CD4-positive, alpha-beta T cell (primary cell): ENCODE data around the gene FRMD5. TPM values are rescaled to one million over a fixed set of nuclear protein-coding genes. Genes with fewer than 3 reads are reported as not detected.

Experiments
- ATAC-seq: fragments of 200-7000 bp; cut with Tn5 transposase; one replicate; pipeline ENCODE4 v1.10.0; 2022; ENCODE audit warnings: mild to moderate bottlenecking; ENCODE audit not compliant: poor library complexity
- CTCF ChIA-PET: fragments of 350-600 bp; sonication (Branson Sonifier 250); formaldehyde crosslinking; loops from one replicate; lab custom pipeline; 2021; ENCODE audit warnings: antibody characterized with exemption, inconsistent platforms; lab: Charles Lee
- POLR2A ChIA-PET: fragments of 350-600 bp; sonication (Branson Sonifier 250); formaldehyde crosslinking; loops from one replicate; lab custom pipeline; 2021; ENCODE audit warnings: antibody characterized with exemption, inconsistent platforms; lab: Charles Lee
- DNase-seq, 14 experiments: peaks; one replicate each; pipeline ENCODE4 v3.0.0-alpha.2; 2013 to 2020; ENCODE audit warnings: mixed read lengths in 2 of 14
- H3K27ac ChIP-seq, 2 donors: one replicate each; pipeline versions ENCODE4 v1.5.1 to v1.7.0; 2013; ENCODE audit warnings: low read length in 2 of 2, low read depth in 1 of 2, mild to moderate bottlenecking in 1 of 2
- H3K27me3 ChIP-seq, 2 experiments: 1 replicate in 1 of 2; 2 replicates in 1 of 2; pipeline versions ENCODE4 v1.6.1 to v1.7.0; 2013; ENCODE audit warnings: low read length in 2 of 2, control low read depth in 1 of 2, mild to moderate bottlenecking in 1 of 2, moderate library complexity in 1 of 2; ENCODE audit not compliant: insufficient read depth in 2 of 2, control insufficient read depth in 1 of 2
- H3K36me3 ChIP-seq: one replicate; pipeline ENCODE4 v1.6.1; 2013; ENCODE audit warnings: low read length, control low read depth; ENCODE audit not compliant: insufficient read depth
- H3K4me1 ChIP-seq: one replicate; pipeline ENCODE4 v1.6.1; 2013; ENCODE audit warnings: low read length, control low read depth; ENCODE audit not compliant: insufficient read depth
- H3K4me3 ChIP-seq: one replicate; pipeline ENCODE4 v1.5.1; 2013; ENCODE audit warnings: mild to moderate bottlenecking, low read length, moderate library complexity
- H3K9me3 ChIP-seq, 2 experiments: 1 replicate in 1 of 2; 2 replicates in 1 of 2; pipeline versions ENCODE4 v1.6.1 to v1.7.0; 2013; ENCODE audit warnings: low read length in 2 of 2, mild to moderate bottlenecking in 2 of 2, control low read depth in 1 of 2, moderate library complexity in 1 of 2; ENCODE audit not compliant: control insufficient read depth in 1 of 2, insufficient read depth in 1 of 2
- H3K27ac Mint-ChIP-seq: one replicate; pipeline ENCODE4 v1.8.0; 2020; ENCODE audit warnings: mixed read lengths
- H3K27me3 Mint-ChIP-seq: one replicate; pipeline ENCODE4 v1.8.0; 2021; ENCODE audit warnings: mixed read lengths
- H3K36me3 Mint-ChIP-seq: one replicate; pipeline ENCODE4 v1.8.0; 2021; ENCODE audit warnings: low read depth, mixed read lengths
- H3K4me1 Mint-ChIP-seq: one replicate; pipeline ENCODE4 v1.8.0; 2021; ENCODE audit warnings: low read depth, mixed read lengths
- H3K4me3 Mint-ChIP-seq: one replicate; pipeline ENCODE4 v1.8.0; 2020; ENCODE audit warnings: mild to moderate bottlenecking, mixed read lengths
- H3K9me3 Mint-ChIP-seq: one replicate; pipeline ENCODE4 v1.8.0; 2020; ENCODE audit warnings: mixed read lengths
- intact Hi-C, 2 experiments: fragments of 100-400 bp; cut with DNase I in 1 of 2; cut with micrococcal nuclease in 1 of 2; formaldehyde crosslinking; loops; one replicate each; pipeline versions ENCODE4 v1.15.1 to v1.9.0; 2023 to 2025; cut with DNase I, micrococcal nuclease
- total RNA-seq, 174 experiments: library from RNA in 2 of 174; stranded (reverse) in 2 of 174; gene quantifications; one replicate each; pipeline ENCODE4 v1.2.3 and lab custom pipeline; 2021 to 2026
- TF ChIP-seq, protein P1 (sequence below): fragments of 200-600 bp; IDR thresholded peaks from one replicate; pipeline ENCODE4 v1.8.0; 2022; ENCODE audit warnings: antibody characterized with exemption, mild to moderate bottlenecking

The FRMD5 gene
- total RNA-seq, 2 experiments from 2014 or later, result not detected

DNA sequence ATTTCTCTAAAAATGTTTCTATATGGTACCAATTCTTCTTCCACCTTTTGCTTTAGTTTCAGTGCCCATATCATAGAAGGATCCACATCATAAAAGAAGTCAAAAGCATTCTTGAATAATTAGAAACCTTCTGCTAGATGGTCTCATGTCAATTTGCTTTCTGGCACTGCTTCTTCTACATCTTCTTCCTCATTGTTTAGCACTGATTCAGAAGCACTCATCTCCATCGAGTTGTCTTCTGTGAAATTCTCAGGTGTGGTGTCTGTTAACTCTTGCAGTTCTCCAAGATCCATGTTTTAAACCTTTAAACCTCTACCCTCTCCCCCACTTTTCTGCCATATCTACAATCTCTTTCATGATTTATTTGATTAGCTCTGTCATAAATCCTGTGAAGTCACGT, 213.5 kb downstream of the FRMD5 start:
- TF ChIP-seq, protein P1, sequence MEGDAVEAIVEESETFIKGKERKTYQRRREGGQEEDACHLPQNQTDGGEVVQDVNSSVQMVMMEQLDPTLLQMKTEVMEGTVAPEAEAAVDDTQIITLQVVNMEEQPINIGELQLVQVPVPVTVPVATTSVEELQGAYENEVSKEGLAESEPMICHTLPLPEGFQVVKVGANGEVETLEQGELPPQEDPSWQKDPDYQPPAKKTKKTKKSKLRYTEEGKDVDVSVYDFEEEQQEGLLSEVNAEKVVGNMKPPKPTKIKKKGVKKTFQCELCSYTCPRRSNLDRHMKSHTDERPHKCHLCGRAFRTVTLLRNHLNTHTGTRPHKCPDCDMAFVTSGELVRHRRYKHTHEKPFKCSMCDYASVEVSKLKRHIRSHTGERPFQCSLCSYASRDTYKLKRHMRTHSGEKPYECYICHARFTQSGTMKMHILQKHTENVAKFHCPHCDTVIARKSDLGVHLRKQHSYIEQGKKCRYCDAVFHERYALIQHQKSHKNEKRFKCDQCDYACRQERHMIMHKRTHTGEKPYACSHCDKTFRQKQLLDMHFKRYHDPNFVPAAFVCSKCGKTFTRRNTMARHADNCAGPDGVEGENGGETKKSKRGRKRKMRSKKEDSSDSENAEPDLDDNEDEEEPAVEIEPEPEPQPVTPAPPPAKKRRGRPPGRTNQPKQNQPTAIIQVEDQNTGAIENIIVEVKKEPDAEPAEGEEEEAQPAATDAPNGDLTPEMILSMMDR, result no peak
- H3K4me3 ChIP-seq, result no peak overlapping the region
- ATAC-seq (no peak), DNase-seq (no peak)
- H3K27ac ChIP-seq, result no peak overlapping the region
- H3K27ac Mint-ChIP-seq, result no peak overlapping the region
- H3K36me3 ChIP-seq, result no peaks in the 10 kb centered on the region
- no peaks in the 10 kb centered on the region for H3K36me3 Mint-ChIP-seq
- ChIA-PET CTCF (no interaction called here), POLR2A (no interaction called here)
- H3K9me3 Mint-ChIP-seq, result peaks cover 6% of the 10 kb centered on the region
- peaks cover 3 to 6% of the 10 kb centered on the region in 2 experiments for H3K9me3 ChIP-seq
- no peak overlapping the region for H3K4me3 Mint-ChIP-seq
- intact Hi-C loops, result no loop called here
- peaks cover 25% of the 10 kb centered on the region for H3K27me3 Mint-ChIP-seq
- peaks cover 5% of the 10 kb centered on the region for H3K4me1 Mint-ChIP-seq
- no peaks in the 10 kb centered on the region for H3K27me3 ChIP-seq
- H3K4me1 ChIP-seq, result peaks cover 9% of the 10 kb centered on the region

DNA sequence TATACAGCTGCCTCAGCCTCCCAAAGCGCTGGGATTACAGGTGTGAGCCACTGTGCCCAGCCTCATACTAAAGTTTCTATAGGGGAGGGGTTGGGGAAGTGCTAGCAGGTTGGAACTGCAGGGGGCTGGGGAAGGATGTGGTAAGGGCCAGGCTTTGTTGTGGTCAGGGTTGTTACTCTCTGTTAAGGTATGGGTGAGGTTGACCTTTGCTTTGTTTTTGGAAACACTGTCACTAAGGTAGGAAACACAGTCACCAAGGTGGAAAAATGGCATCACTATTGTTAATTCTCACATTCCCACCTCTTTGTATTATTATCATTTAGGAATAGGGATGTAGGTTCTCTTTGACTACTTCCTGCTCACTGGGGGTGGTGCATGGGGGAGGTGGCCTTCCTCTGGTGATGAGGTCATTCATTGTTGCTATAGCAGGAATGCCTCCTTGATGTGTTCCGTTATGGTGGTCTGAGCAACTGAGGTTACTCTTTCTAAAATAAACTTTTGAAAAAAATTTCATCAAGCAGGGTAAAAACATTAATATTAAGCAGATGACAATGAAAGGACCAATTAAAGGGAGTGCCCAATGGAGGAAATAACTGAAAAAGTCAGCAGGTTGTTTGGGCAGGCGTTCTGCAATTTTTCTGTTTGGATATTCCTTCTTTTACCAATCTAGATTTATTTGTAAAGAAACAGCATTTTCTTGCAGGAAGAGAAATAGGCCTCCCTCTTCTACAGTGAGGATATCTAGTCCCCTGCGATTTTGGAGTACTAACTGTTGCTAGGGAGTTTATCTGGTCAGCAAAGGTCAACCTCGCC, 217.8 kb downstream of the FRMD5 start:
- H3K4me3 ChIP-seq, result no peak overlapping the region
- H3K27ac Mint-ChIP-seq, result no peak overlapping the region
- H3K4me1 ChIP-seq, result peaks cover 13% of the 10 kb centered on the region
- H3K4me1 Mint-ChIP-seq, result peaks cover 15% of the 10 kb centered on the region
- TF ChIP-seq, protein P1, result no peak
- intact Hi-C loops, result no loop called here
- peak in 7 of 14 experiments; percentile 2 to 44 (median 6) for DNase-seq
- no peaks in the 10 kb centered on the region for H3K27me3 ChIP-seq
- H3K4me3 Mint-ChIP-seq, result no peak overlapping the region
- H3K27ac ChIP-seq, result no peak overlapping the region
- peaks cover 12% of the 10 kb centered on the region for H3K27me3 Mint-ChIP-seq
- peaks cover 6% of the 10 kb centered on the region for H3K9me3 Mint-ChIP-seq
- H3K36me3 Mint-ChIP-seq, result no peaks in the 10 kb centered on the region
- H3K36me3 ChIP-seq, result no peaks in the 10 kb centered on the region
- POLR2A ChIA-PET, result no interaction called here
- no peak for ATAC-seq
- CTCF ChIA-PET, result no interaction called here
- peaks cover 3 to 6% of the 10 kb centered on the region in 2 experiments for H3K9me3 ChIP-seq

DNA sequence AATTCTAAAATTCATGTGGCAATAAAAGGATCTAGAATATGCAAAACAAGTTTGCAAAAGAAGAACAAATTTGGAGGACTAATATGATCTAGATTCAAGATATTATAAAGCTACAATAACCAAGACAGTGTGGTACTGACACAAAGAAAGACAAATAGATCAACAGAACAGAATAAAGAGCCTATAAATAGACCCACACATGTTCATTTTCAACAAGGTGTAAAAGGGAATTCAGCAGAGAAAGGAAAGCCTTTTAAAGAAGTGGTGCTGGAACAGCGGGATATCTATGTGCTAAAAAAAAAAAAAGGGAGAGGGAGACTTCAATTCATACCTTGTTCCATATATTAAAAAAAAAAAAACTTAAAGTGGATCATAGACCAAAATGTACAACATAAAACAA, 219.3 kb downstream of the FRMD5 start:
- ChIA-PET CTCF (no interaction called here), POLR2A (no interaction called here)
- no peaks in the 10 kb centered on the region for H3K36me3 Mint-ChIP-seq
- no peak for ATAC-seq
- TF ChIP-seq, protein P1, result no peak
- no peaks in the 10 kb centered on the region for H3K36me3 ChIP-seq
- peaks cover 13% of the 10 kb centered on the region for H3K4me1 ChIP-seq
- no peak overlapping the region for H3K27ac ChIP-seq
- H3K27me3 Mint-ChIP-seq, result no peaks in the 10 kb centered on the region
- peaks cover 3 to 6% of the 10 kb centered on the region in 2 experiments for H3K9me3 ChIP-seq
- no peak for DNase-seq
- H3K27me3 ChIP-seq, result no peaks in the 10 kb centered on the region
- H3K4me3 Mint-ChIP-seq, result no peak overlapping the region
- H3K27ac Mint-ChIP-seq, result no peak overlapping the region
- H3K4me3 ChIP-seq, result no peak overlapping the region
- intact Hi-C loops, result no loop called here
- H3K9me3 Mint-ChIP-seq, result peaks cover 6% of the 10 kb centered on the region
- peaks cover 15% of the 10 kb centered on the region for H3K4me1 Mint-ChIP-seq
